Suppressor macrophage treated with lipopolysaccharide for 1 hour (primary cell): ENCODE measurements around the gene IFTAP.

ENCODE experiments used
- DNase-seq, 3 donors: peaks; one replicate each; pipeline ENCODE4 v3.0.0-alpha.2; 2020 to 2022

IFTAP gene

DNA sequence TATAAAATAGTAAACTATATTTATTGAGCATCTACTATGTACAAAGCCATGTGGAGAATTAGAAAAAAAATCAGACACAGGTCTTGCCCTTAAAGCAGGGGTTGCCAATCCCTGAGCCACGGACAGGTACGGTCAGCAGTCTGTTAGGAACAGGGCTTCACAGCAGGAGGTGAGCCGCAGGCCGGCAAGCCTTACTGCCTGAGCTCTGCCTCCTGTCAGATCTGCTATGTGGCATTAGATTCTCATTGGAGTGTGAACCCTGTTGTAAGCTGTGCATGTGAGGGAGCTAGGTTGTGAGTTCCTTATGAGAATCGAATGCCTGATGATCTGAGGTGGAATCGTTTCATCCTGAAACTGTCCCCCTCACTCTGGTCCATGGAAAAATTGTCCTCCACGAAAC is 5.9 kb downstream of the IFTAP start:
- no peak for DNase-seq

DNA sequence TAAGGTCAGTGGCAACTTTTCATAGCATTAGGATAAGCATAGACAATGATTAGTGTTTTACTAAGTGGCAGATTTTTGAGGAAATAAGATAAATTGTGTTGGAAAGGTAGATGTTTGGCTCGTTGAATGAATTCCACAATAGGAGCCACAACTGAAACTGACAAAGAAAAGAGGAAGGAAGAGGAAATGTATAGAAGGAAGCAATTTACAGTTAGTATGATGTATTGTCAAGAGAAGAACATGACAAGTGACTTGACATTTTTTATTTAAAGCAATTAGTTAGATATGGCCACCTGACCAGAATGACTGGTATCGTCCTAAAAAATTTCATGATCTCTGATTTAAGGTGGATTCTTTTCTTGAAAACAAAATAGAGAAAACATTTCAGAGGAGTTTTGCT is 6.9 kb downstream of the IFTAP start:
- peak in 2 of 3 donors; percentile 31 to 33 for DNase-seq

DNA sequence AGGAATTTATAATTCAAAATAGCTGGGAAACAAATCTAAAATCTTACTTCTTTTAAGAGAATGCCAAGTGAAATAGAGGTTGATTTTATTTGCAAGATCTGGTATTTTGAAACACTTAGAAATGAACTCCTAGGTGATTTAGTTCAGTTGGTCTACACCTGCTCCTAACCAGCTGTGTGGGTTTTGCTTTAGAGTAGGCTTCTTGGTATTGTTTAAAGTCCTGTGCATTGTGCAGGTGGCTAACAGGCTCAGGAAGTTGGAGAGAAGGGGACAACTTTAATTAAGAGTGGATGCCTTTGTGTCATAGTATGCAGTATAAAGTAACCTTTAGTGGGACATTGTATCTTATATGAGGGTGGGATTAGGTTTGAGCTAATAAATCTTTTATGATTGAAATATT is 7.8 kb downstream of the IFTAP start:
- DNase-seq, result no peak

DNA sequence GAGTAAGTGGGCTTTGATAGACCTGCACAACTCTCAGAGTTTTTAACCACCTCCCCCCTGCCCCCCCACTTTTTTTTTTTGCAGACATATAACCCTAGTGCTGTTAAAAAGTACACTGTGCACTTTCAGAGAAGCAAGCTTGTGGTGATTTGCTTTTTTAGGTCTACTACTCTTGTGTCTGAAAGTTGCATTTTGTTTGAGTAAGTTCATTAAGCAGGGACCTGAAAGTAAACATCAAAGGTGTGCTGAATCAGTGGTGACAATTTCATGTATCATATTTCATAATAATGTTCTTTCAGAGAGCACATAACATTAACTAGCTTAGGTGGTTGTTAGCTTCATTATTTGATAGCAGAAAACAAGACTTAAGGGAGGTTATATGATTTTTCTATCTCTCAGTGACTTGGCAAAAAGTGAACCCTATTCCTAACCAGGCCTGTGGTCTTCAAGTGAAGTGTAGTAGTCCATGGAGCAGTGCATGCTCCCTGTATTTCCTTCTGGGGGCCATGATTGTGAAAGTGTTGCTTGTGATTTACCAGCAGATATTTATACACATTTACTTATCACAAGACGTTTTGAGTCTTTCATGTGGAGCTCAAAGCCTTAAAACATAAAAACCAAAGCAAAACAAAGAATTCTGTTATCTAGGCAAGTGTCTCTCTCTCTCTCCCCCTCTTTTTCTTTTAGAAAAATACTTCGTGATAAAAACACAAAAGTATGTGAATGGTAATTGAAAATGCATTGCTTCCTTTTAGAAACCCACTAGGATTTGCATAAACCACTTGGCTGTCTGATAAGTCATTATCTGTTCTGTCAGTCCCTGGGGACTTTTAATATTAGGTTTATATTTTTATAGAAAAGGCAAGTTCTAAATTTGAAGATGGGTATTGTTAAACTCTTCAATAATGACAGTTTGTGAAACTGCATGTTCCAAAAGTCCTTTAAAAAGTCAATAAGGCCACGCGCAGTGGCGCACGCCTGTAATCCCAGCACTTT is 11.2 kb downstream of the IFTAP start:
- no peak for DNase-seq

DNA sequence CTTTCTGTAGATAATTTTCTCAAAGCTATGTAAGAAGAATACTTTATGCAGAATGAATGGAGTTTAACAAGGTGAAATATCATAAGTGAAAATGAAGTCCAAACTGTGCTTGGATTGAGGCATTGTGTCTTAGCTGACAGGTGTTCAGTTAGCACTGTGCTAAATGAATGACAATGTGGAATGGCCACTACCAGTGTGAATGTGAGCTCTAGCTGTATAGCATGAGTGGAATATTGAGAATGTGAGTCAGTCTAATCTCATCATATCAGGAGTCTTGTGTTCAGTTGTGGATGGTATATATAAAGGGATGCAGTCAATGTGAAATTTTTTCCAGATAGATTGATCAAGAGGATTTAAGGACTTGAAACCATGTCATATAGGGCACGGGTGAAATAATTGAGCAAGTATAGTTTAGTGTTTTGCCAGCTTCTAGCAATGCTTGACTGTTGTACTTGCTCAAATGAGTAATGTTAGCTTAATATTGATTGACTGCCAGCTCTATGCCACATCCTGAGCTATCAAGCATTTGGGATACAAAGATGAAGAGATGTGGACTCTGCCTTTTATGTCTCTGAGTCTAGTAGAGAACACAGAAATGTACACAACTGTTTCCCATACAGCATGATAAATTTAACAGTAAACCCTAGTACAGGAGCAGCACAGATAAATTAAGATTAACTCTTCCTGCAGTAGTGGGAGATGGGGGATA is 14.3 kb downstream of the IFTAP start:
- no peak for DNase-seq

DNA sequence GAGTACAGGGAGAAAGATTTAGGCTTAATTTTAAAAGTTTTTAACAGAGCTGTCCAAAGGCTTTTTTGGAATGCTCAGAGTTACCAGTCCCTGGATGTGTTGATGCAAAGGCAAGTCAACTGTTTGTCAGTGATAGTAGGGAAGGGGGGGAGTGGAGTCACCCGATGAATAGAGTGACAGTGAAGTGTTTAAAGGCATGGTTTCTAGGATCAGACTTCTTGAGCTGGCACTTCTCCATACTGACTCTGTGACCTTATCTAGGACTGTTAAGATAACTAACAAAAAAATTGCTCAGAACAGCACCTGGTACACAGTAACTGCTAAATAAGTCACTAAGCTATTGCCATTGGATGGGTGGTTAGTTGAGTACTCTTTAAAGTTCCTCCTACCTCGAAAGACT is 15.1 kb downstream of the IFTAP start:
- DNase-seq, result no peak

DNA sequence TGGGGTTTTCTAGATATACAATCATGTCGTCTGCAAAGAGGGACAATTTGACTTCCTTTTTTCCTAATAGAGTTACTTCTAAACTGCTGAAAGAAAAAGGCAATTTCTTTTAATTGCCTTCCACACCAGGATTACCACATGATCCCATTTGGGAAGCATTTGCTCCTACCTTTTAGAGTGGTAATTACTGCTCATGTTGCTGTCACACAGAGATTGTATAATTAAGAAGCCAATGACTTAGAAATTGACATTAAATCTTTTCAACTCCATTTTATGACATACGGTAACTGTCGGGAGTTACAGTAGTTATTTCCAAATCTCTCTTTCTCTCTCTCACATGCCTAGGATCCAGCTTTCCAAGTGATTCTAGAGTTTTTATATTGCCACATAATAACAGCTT is 21.5 kb downstream of the IFTAP start:
- DNase-seq, result no peak

DNA sequence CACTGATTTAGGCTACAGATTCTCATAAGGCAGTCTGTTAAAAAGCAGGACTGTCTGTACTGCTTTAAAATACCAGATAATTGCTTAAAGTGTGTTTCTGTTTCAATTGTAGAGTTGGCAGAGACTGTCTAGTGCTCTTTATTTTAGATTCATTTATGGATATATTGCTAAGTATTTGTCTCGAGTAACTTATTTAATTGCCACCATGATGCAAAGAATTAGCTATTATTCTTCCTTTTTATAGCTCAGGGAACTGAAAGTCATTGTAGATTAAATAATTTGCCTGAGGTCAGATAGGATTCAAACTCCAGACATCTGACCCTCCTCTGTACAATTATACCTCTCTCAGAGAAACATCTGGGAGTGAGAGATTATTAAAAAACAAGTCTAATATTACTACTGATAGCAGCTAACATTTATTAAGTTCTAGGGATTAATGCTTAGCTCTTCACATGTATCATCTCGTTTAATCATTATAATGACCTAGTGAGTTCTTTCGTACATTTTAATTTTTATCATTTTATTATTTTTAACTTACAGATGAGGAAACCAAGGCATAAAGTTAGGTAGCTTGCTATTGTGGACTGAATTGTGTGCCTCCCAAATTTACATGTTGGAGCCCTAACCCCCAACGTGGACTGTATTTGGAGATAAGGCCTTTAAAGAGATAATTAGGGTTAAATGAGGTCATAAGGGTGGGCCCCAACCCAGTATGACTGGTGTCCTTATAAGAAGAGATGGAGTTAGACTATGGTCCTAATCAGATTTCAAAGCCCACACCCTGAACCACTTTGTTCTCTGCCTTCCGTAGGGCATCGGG is 23.5 kb downstream of the IFTAP start:
- no peak for DNase-seq

DNA sequence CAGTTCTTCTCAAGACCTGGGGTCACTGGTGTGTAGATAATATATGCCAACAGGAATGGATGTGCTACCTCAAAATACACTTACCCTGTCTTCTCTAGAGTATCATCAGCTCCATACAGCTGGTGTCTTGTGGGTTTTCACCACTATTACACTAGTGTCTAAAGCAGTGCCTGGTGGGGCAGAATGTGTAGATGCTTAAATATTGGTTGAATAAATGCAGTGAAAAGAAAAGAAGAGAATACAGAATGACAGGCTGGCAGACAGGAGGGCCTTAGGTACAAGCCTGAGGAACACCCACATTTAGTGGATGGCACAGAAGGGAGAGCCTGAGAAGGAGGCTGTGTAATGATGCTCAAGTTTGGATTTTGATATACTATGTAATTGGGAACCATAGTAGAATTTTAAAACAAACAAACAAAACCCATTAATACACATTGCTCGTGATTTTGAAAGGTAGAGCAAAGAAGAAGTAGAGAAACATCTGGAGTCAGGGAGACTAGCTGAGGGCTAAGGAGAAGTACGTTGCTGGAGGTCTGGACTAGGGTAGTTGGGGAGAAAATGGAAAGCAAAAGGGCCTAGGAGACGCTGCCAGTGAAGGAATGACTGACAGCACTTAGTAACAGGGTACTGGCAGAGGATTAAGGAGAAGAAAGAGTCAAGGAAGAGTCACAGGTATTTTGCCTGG is 24.2 kb downstream of the IFTAP start:
- DNase-seq, result no peak

DNA sequence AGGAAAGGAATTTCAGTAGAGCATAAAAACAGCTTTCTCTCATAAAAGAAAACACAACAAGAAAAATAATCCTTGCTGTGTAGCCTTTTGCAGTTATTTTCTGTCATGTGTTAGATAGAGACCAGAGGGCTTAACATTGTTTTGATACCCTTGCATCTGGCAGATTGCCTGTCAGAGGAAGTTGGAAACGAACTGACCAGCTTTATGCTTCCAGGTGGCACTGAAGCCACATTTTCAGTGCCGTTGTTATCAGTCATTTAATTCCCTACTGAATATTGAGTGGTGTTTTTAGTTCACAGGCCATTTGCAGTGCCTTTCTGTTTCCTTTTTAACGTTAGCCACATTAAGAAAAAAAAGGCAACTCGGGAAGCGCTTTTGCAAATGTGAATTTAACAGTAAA is 25.2 kb downstream of the IFTAP start:
- DNase-seq, result no peak

DNA sequence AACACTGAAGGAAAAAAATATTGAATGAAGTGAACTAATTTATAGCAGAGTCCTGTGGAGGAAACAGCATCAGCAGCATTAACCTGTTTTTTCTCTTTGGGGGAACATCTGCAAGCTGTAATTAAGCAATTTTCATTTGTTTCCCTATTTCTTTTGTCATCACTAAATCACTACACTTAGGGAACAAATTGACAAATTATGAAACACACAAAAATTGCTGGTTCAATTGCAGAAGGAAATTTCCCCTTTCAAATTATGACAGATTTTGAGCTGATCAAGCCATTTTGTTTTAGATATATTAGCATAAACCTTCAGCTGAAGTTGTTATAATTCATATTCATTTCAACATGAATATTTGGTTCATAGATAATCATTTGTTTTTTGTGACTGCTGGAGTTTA is 25.9 kb downstream of the IFTAP start:
- peak in 2 of 3 donors; percentile 24 to 39 for DNase-seq

DNA sequence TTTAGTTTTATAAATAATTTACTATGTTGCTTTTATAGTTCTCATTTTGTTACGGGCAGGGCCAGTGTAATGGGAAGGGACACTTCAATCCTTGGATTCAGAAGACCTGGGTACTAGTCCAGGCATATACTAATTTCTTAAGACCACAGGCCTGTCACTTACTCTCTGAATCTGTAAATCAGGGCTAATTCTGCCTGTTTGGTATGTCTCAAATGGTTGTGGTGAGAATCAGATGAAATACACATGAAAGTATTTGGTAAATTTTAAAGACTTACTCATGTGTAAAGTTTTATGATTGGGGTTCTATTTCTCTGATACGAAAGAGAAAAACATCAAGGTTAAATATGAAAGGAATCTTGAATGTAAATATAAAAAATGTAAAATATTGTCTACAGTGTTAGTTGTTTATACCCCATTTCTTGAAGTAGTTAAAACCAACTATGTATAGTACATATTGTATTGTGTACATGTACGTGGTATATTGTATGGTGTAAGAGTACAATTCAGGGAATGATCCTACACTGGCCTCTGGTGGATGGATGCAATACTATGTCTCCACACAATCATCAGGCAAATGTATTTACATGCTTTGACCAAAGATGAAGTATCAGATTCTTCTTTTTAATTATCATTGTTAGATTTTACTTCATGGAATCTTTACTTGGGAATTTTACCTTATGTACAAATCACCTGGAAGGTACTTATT is 28.3 kb downstream of the IFTAP start:
- DNase-seq, result peak; percentile 27 to 42 (median 33)

DNA sequence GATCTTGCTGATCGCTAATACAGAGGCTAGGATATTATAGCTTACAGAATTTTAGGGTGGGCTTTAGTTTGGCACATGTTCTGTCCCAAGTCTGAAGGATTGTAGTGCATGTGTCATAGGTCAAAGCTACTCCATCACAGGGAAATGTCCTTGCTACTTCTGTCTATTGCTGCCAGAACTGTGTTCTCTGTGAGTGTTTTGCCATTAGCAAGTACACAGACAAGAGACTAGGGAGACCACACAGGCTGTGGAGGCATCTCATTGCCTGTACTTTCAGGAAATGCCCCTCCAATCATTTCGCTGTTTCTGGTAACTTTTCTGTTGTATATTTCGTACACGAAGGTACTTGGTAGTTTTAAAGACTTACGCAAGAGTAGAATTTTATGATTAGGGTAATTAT is 29.2 kb downstream of the IFTAP start:
- DNase-seq, result no peak

DNA sequence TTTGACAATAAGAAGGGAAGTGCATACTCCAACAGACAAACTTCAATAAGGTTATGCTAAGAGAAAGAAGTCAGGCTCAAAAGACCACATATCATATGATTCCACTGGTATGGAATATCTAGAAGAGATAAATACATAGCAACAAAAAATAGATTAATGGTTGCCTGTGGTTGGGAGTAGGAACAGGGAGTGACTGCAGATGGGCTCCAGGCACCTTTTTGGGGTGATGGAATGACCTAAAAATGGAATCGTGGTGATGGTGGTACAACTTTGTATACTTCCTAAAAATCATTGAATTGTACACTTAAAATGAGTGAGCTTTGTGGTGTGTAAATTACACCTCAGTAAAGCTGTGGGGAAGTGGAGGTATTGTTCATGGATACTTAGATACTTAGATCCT is 32.7 kb downstream of the IFTAP start:
- no peak for DNase-seq

DNA sequence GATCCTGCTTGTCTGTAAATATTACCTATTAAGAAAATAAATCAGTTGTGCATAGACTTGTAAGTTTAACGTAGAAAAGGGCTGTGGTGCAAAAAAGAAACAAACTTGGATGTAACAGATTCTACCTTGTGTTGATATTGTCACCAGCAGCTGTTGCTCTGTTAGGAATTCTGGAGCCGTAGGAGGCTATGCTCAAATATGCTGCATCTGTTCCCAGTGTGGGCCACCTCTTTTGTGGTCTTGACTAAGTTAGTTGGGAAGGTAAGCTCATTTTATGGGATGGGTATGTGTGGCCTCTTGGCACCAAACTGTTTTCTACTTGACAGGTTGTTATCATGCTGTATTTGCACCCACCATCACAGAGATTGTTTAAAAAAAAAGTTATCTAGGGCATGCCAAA is 33.2 kb downstream of the IFTAP start:
- no peak for DNase-seq

DNA sequence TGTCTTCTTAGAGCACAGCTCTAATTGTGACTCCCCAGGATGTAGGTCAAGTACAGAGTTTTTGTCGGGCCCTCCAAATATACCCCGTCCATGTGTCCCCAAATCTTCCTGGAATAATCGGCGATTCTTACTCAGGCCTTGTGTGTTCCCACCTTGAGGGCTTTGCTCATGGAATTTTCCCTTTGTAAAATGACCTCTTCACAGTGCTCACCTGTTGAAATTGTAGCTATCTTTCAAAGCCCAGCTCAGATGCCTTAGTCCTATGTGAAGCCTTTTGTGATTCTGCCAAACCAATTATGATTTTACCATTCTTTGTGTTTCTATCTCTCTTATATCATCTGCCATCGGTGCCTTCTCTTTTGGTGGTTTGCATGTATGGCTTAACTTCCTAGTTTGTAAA is 33.8 kb downstream of the IFTAP start:
- DNase-seq, result no peak

DNA sequence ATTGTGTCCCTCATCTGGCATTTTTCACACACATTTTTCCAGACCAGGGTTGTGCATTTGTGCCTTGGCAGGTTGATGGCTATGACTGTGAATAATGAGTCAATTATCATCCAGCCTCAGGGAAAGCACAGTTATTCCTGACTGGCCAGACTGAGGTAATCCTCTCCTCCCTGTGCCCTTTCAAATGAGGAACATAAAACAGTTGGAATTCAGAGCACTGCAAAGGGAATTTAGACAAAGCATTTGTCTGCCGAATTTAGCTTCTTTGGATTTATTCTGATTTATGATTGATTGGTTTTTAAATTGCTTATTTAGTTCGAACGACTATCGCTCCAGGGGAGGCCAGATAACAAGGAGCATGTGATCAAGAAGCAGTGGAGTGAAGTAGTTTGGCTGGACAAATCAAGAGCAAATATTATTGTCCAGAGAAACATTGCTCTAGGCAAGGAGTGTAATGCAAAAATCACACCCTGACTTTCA is 34.5 kb downstream of the IFTAP start:
- DNase-seq, result no peak

DNA sequence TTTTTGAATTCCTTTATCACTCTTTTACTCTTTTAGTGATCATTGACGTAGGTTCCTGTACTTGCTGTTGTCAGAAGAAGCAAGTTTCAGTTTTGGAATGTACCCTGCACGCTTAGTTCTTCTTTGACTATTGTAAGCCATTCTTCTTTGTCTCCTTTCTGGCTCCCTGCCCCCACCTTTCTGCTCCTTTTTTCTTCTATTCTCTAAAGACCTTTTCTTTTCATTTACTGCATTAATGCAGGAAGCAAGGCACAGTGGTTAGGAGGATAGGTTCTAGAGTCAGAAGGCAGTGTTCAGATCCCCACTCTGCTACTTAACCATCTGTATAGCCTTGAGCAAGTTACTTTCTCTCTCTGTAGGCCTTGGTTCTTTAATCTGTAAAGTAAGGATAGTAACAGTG is 37.5 kb downstream of the IFTAP start:
- no peak for DNase-seq

DNA sequence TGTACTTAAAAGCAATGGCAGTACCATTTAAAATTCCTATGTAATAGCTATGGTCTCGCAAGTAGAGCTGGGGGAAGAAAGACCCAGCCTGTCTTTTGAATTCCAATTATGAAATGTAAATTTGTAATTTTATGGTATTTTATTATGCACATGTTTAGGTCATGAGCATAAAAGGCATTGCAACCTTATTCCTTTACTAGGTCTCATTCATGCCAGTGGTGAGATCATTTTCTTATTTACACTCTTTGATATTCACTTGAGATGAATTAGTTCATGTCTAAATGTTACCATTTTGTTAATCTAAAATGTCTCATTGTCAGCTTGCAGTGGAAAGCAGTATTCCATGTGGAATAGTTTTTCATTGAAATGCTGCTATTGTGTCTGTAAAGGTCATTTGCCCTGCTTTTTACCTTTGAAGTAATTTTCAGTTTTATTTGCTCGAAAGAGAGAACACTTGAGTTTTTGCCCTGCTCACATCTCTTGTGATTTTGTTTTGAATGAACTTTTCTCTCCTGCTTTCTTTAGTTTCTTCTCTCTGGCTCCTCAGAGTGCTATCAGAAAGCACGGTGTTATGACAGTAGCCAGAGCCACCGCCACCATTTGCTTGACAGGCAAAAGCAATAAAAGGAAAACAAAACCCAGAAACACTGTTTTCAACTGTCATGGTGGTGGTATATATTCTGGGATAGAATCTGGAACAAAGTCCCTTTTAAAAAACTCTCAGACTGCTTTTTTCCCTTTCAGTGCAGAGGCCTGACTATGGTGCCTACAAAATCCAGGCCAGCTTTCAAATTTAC is 41.0 kb downstream of the IFTAP start:
- DNase-seq, result no peak

DNA sequence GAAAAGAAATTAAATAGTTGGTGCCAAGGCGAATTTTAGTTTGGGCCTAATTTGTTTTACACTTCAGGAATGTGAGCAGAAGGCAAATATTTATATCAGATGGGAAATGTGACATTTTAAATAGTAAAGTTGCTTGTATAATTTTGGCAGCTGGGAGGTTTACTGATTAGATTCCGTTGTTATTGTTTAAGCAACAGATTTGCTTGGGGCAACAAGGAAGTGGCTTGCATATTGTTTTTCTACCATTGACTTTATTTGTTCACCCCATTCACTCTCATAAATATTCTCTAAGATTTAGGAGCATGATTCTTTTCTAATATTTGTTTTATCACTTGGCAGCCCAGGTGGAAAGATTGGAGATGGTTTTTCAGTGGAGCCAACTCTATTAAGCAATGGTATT is 44.3 kb downstream of the IFTAP start:
- no peak for DNase-seq
